Neuronal stem cell (in vitro differentiated cells): ENCODE results near the gene NAGPA.

ENCODE experiments used
- DNase-seq: peaks from one replicate; pipeline ENCODE4 v3.0.0-alpha.2; 2013; ENCODE audit warnings: low spot score
- H2AFZ ChIP-seq: one replicate; pipeline ENCODE4 v1.6.1; 2013; ENCODE audit warnings: mild to moderate bottlenecking, low read length, inconsistent platforms
- H2AK5ac ChIP-seq: 2 replicates; pipeline ENCODE4 v1.6.1; 2013; ENCODE audit warnings: low read depth, mild to moderate bottlenecking, inconsistent platforms, low read length, moderate library complexity, mixed read lengths
- H2BK120ac ChIP-seq: 2 replicates; pipeline ENCODE4 v1.6.1; 2013; ENCODE audit warnings: low read depth, mild to moderate bottlenecking, inconsistent platforms, low read length, moderate library complexity, mixed read lengths
- H2BK12ac ChIP-seq: one replicate; pipeline ENCODE4 v1.6.1; 2013; ENCODE audit warnings: low read length, inconsistent platforms
- H2BK15ac ChIP-seq: 2 replicates; pipeline ENCODE4 v1.6.1; 2013; ENCODE audit warnings: mild to moderate bottlenecking, low read length, inconsistent platforms, mixed read lengths
- H2BK5ac ChIP-seq: one replicate; pipeline ENCODE4 v1.6.1; 2013; ENCODE audit warnings: inconsistent platforms, mild to moderate bottlenecking, low read length, moderate library complexity
- H3K14ac ChIP-seq: one replicate; pipeline ENCODE4 v1.6.1; 2013; ENCODE audit warnings: low read length, inconsistent platforms
- H3K18ac ChIP-seq: 2 replicates; pipeline ENCODE4 v1.6.1; 2013; ENCODE audit warnings: low read length, inconsistent platforms
- H3K23ac ChIP-seq: 2 replicates; pipeline ENCODE4 v1.6.1; 2013; ENCODE audit warnings: low read depth, mild to moderate bottlenecking, mixed read lengths, low read length, inconsistent platforms; ENCODE audit not compliant: poor library complexity
- H3K27ac ChIP-seq: replicated peaks from 3 replicates; pipeline ENCODE4 v1.5.1; 2013; ENCODE audit warnings: low read length, inconsistent platforms
- H3K27me3 ChIP-seq, 3 experiments: 2 replicates each; pipeline ENCODE4 v1.6.1; 2013; ENCODE audit warnings: low read length in 3 of 3, mild to moderate bottlenecking in 2 of 3, inconsistent platforms in 1 of 3, low read depth in 1 of 3, mixed read lengths in 1 of 3, moderate library complexity in 1 of 3; ENCODE audit not compliant: control insufficient read depth in 3 of 3, insufficient read depth in 3 of 3
- H3K36me3 ChIP-seq, 2 donors: replicated peaks in 1 of 2; 2 replicates each; pipeline ENCODE4 v1.6.1; 2013; ENCODE audit warnings: low read length in 2 of 2; ENCODE audit not compliant: control insufficient read depth in 2 of 2, insufficient read depth in 2 of 2
- H3K4ac ChIP-seq: 2 replicates; pipeline ENCODE4 v1.6.1; 2013; ENCODE audit warnings: inconsistent platforms, mild to moderate bottlenecking, low read length, moderate library complexity
- H3K4me1 ChIP-seq, 2 donors: 1 replicate in 1 of 2; 2 replicates in 1 of 2; pipeline ENCODE4 v1.6.1; 2013; ENCODE audit warnings: low read length in 2 of 2, low read depth in 1 of 2; ENCODE audit not compliant: control insufficient read depth in 2 of 2, insufficient read depth in 1 of 2
- H3K4me2 ChIP-seq: one replicate; pipeline ENCODE4 v1.6.1; 2013; ENCODE audit warnings: mild to moderate bottlenecking, low read length, inconsistent platforms; ENCODE audit not compliant: insufficient read depth, poor library complexity, severe bottlenecking
- H3K4me3 ChIP-seq, 2 donors: 2 replicates each; pipeline ENCODE4 v1.5.1; 2013; ENCODE audit warnings: low read length in 2 of 2, mild to moderate bottlenecking in 2 of 2, inconsistent platforms in 1 of 2, moderate library complexity in 1 of 2
- H3K79me1 ChIP-seq: one replicate; pipeline ENCODE4 v1.6.1; 2013; ENCODE audit warnings: low read depth, mild to moderate bottlenecking, inconsistent platforms, low read length, moderate library complexity
- H3K9ac ChIP-seq: one replicate; pipeline ENCODE4 v1.6.1; 2013; ENCODE audit warnings: mild to moderate bottlenecking, low read depth, low read length, inconsistent platforms; ENCODE audit not compliant: poor library complexity
- H3K9me3 ChIP-seq, 2 donors: replicated peaks in 1 of 2; 2 replicates each; pipeline versions ENCODE3 to v1.6.1; 2013; ENCODE audit warnings: low read length in 2 of 2, mild to moderate bottlenecking in 2 of 2, inconsistent platforms in 1 of 2, low read depth in 1 of 2, mixed read lengths in 1 of 2, moderate library complexity in 1 of 2; ENCODE audit not compliant: control insufficient read depth in 2 of 2, insufficient read depth in 1 of 2
- H4K8ac ChIP-seq: one replicate; pipeline ENCODE4 v1.6.1; 2013; ENCODE audit warnings: low read depth, mild to moderate bottlenecking, inconsistent platforms, low read length, moderate library complexity
- H4K91ac ChIP-seq: one replicate; pipeline ENCODE4 v1.6.1; 2013; ENCODE audit warnings: low read length, low read depth, mild to moderate bottlenecking, inconsistent platforms; ENCODE audit not compliant: poor library complexity
- WGBS, 2 donors: extraction: QIAGEN DNeasy Blood & Tissue Kit; methylation state at CpG; one replicate each; pipeline ENCODE4 v1.1.7; 2013; ENCODE audit warnings: missing lambda C conversion rate in 2 of 2, mixed read lengths in 1 of 2; ENCODE audit not compliant: insufficient read length in 2 of 2, insufficient replicate concordance in 1 of 2; ENCODE audit errors: extremely low coverage in 2 of 2; 5-methylcytosine and 5-hydroxymethylcytosine counted together

The NAGPA gene

DNA sequence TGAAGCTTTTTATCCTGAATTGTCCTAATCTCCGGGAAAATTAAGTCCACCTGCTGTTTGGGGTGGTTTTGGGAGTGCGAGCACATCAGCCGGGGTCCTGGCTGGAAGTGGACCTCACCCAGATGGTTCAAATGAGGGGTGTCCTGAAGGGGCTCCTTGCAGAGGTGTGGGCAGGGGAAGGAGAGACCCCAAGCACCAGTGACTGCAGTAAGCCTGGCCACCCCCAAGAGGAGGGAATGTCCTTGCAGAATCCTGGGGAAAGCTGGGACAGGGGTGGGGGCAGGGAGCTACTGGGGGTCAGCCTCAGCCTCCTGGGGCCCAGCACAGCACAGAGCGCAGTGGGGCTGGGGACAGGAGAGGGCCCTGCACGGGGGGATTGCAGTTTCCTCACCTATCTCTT is 29.4 kb downstream of the NAGPA start:
- Histone ChIP-seq H2BK120ac (no peak overlapping the region), H3K4me3 (no peak overlapping the region), H3K18ac (no peak overlapping the region), H3K36me3 (no peaks in the 10 kb centered on the region), H2BK5ac (no peak overlapping the region), H4K91ac (no peak overlapping the region), H3K27me3 (peaks cover 0 to 9% (median 0%) of the 10 kb centered on the region in 3 experiments), H2AFZ (no peak overlapping the region), H3K4me2 (no peak overlapping the region), H3K9ac (no peak overlapping the region), H3K23ac (no peak overlapping the region), H3K9me3 (no peaks in the 10 kb centered on the region), H3K4me1 (no peaks in the 10 kb centered on the region), H3K27ac (no peak overlapping the region), H2BK12ac (no peak overlapping the region), H4K8ac (no peak overlapping the region), H3K4ac (no peak overlapping the region), H3K79me1 (no peaks in the 10 kb centered on the region), H3K14ac (no peak overlapping the region), H2AK5ac (no peak overlapping the region), H2BK15ac (peak overlapping the region; percentile 15)
- no peak for DNase-seq
- no CpG with 5 or more reads among the region's 5 CpGs for WGBS, 2 donors

DNA sequence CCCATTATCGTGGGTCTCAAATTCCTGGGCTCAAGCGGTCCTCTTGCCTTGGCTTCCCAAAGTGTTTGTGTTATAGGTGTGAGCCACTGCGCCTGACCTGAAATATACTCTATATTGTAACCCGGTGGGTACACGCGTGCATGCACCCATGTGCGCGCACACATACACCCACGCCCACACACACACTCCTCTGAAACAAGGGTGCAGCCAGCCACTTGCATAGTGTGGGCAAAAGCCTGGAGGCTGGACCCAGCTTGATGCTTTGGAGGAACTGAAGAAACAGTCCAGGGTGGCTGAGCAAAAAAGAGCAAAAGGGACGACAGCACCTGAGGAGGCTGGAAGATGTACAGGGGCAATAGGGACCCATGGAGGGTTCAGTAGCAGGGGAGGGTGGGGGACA is 29.9 kb downstream of the NAGPA start:
- Histone ChIP-seq H3K4me3 (no peak overlapping the region), H3K4me1 (no peaks in the 10 kb centered on the region), H3K79me1 (no peaks in the 10 kb centered on the region), H3K23ac (no peak overlapping the region), H3K27ac (no peak overlapping the region), H3K9me3 (no peaks in the 10 kb centered on the region), H3K4me2 (no peak overlapping the region), H3K36me3 (no peaks in the 10 kb centered on the region), H2BK12ac (no peak overlapping the region), H3K14ac (peak overlapping the region; percentile 71), H3K18ac (no peak overlapping the region), H3K4ac (peak overlapping the region; percentile 37), H2BK5ac (no peak overlapping the region), H2AFZ (no peak overlapping the region), H2AK5ac (no peak overlapping the region), H3K9ac (no peak overlapping the region), H2BK120ac (no peak overlapping the region), H2BK15ac (no peak overlapping the region), H3K27me3 (peaks cover 0 to 4% (median 0%) of the 10 kb centered on the region in 3 experiments), H4K8ac (no peak overlapping the region), H4K91ac (no peak overlapping the region)
- no CpG with 5 or more reads among the region's 10 CpGs for WGBS, 2 donors
- DNase-seq, result no peak

DNA sequence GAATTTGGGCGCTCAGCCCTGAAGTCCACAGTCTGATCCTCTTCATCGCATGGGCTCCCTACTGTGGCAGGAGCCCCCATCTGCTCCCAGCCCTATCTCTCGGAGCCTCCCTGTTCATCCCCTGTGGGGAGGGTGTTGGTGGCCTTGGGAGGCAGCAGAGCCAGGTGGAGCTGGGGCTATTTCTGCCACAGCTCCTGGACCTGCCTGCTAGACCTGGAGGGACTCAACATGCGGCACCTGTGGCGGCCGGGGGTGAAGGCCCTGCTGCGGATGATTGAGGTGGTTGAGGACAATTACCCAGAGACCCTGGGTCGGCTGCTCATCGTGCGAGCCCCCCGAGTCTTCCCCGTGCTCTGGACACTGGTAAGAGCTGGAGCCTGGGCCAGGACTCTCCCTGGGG is 30.5 kb downstream of the NAGPA start:
- H2AK5ac ChIP-seq, result peak overlapping the region; percentile 31
- no peak overlapping the region for H3K9ac ChIP-seq
- no peak overlapping the region for H3K4me2 ChIP-seq
- H3K36me3 ChIP-seq, result no peaks in the 10 kb centered on the region
- H3K4me1 ChIP-seq, result no peaks in the 10 kb centered on the region
- no peaks in the 10 kb centered on the region for H3K79me1 ChIP-seq
- no peak overlapping the region for H3K23ac ChIP-seq
- no peak overlapping the region for H4K8ac ChIP-seq
- peaks cover 0 to 4% (median 0%) of the 10 kb centered on the region in 3 experiments for H3K27me3 ChIP-seq
- H2BK12ac ChIP-seq, result no peak overlapping the region
- no peak overlapping the region for H3K14ac ChIP-seq
- no peak overlapping the region for H4K91ac ChIP-seq
- H2BK15ac ChIP-seq, result no peak overlapping the region
- H2BK5ac ChIP-seq, result no peak overlapping the region
- H3K18ac ChIP-seq, result no peak overlapping the region
- H3K27ac ChIP-seq, result no peak overlapping the region
- H2AFZ ChIP-seq, result no peak overlapping the region
- WGBS, 2 donors, result no CpG with 5 or more reads among the region's 12 CpGs
- DNase-seq, result no peak
- H3K4me3 ChIP-seq, result no peak overlapping the region
- no peak overlapping the region for H3K4ac ChIP-seq
- H3K9me3 ChIP-seq, result no peaks in the 10 kb centered on the region
- H2BK120ac ChIP-seq, result no peak overlapping the region

DNA sequence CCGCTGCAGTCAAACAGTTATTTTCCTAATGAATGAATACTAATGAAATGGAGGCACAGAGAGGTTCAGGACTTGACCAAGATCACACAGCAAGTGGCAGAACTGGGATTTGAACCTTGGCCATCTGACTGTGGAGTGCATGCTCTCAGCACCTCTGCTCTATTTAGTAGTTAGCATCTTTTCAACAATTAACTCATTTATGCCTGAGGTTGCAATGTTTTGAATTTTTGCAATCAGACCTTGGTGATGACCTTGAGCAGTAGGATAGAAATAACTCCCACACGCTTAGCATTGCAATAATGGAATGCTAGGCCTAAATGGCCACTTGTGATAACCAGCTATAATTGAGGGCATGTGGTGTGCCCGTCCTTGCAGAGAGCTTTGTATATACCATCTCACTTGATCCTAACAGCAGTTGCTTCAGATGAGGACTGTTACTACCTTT is 31.0 kb downstream of the NAGPA start:
- Histone ChIP-seq H2BK12ac (no peak overlapping the region), H3K27me3 (peaks cover 0 to 4% (median 0%) of the 10 kb centered on the region in 3 experiments), H4K91ac (no peak overlapping the region), H3K27ac (no peak overlapping the region), H2AK5ac (no peak overlapping the region), H3K4me2 (no peak overlapping the region), H3K4me3 (no peak overlapping the region), H2BK15ac (no peak overlapping the region), H3K23ac (no peak overlapping the region), H3K79me1 (no peaks in the 10 kb centered on the region), H3K9me3 (no peaks in the 10 kb centered on the region), H3K18ac (no peak overlapping the region), H2AFZ (no peak overlapping the region), H2BK120ac (no peak overlapping the region), H3K4me1 (no peaks in the 10 kb centered on the region), H3K4ac (no peak overlapping the region), H4K8ac (no peak overlapping the region), H3K14ac (no peak overlapping the region), H3K9ac (no peak overlapping the region), H2BK5ac (no peak overlapping the region), H3K36me3 (no peaks in the 10 kb centered on the region)
- no CpG with 5 or more reads among the region's 3 CpGs for WGBS, 2 donors
- no peak for DNase-seq
